DOHH2 (cell line): ENCODE measurements around the gene SNAPC2.

Source experiments
- CTCF ChIP-seq: fragments of 200-600 bp; sonication (generic); IDR thresholded peaks from one replicate; pipeline ENCODE4 v1.5.1; 2014; ENCODE audit warnings: antibody characterized with exemption, mild to moderate bottlenecking, low read depth, low read length; ENCODE audit not compliant: poor library complexity, severe bottlenecking
- EZH2phosphoT487 ChIP-seq: fragments of 200-600 bp; sonication (generic); IDR thresholded peaks from 2 replicates; pipeline ENCODE4 v1.6.1; 2017; ENCODE audit warnings: borderline replicate concordance, mild to moderate bottlenecking, antibody characterized with exemption, low read length, moderate library complexity, mixed read lengths

DNA sequence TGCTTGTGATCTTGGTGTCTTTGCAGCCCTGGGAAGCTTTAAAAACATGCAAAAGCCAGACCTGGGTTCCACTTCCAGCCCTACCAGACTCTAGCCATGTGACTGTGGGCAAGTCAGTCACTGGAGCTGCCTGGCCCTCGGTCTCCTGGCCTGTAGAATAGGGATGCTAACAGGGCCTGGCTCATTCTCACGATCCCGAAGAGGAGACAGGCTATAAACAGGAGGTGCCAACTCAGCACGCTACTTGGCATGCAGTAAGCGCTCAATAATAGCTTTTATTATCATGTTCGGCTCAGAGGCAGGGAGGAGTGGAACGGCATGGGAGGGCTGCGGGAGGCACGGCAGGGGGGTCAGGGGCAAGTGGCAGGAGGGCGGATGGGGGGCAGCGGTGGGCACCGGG lies 4.1 kb downstream of the SNAPC2 start:
- no peak for TF ChIP-seq CTCF
- TF ChIP-seq EZH2phosphoT487 = no peak
